Measurements from ENCODE around the gene PTPRT.

DNA sequence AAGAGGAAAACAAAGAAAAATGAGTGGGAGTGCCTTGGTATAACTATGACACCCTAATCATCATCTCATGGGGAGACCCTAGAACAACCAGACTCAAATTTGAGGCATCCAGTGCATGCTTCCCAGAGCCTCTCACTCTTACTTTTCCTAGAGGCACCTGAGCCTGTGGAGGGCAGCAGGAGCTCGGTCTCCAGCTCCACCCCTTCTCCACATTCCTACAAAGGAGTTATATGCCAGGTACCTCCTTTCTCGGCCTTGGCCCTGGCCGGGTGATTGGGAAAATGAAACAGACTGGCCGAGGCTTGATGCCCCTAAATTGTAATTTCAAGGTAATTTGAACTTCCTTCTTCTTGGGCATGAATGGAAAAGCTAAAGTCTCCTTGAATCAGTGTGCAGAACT, 810.3 kb downstream of the PTPRT start:
- TF ChIP-seq POLR2A (IDR thresholded peaks at IDR 0.05): no peak
- TF ChIP-seq CTCF (IDR thresholded peaks at IDR 0.05): no peak
